Measurements from ENCODE around the gene XPC. TPM values are rescaled to one million over a fixed set of nuclear protein-coding genes. Genes with fewer than 3 reads are reported as not detected.

XPC gene
- total RNA-seq, 2 experiments from 2014 or later, result 22.7 to 38.6 TPM

- Histone ChIP-seq H3K4me3 (ENCODE audit: low read depth, low read length, poor library complexity, severe bottlenecking) (no peak overlapping the region), H3K79me2 (ENCODE audit: insufficient read depth, low read depth, low read length) (peaks cover 53% of the 10 kb centered on the region), H3K4me1 (ENCODE audit: insufficient read depth, low read length, poor library complexity, severe bottlenecking) (peaks cover 15% of the 10 kb centered on the region), H2AFZ (ENCODE audit: low read length) (no peak overlapping the region), H3K36me3 (ENCODE audit: insufficient read depth, low read length) (peaks cover 68% of the 10 kb centered on the region), H3K9me3 (ENCODE audit: low read length) (no peaks in the 10 kb centered on the region), H4K20me1 (ENCODE audit: insufficient read depth, low read length) (no peaks in the 10 kb centered on the region; the same call in 1 of the 2 replicates), H3K9me2 (ENCODE audit: insufficient read depth, low read length) (no peaks in the 10 kb centered on the region), H3K27ac (ENCODE audit: low read depth, low read length, poor library complexity, severe bottlenecking) (no peak overlapping the region), H3K4me2 (ENCODE audit: low read length) (no peak overlapping the region)
- no TSS peak for BruUV-seq (replicated peaks)
- ChIA-PET CTCF (ENCODE audit: unreplicated experiment) (no interaction called here), POLR2A (interaction anchor here (0.8 kb wide), 1 partner anchor 9 kb away, joined by 3 read pairs; no protein-coding TSS in a partner anchor)
- TF ChIP-seq, protein P1, sequence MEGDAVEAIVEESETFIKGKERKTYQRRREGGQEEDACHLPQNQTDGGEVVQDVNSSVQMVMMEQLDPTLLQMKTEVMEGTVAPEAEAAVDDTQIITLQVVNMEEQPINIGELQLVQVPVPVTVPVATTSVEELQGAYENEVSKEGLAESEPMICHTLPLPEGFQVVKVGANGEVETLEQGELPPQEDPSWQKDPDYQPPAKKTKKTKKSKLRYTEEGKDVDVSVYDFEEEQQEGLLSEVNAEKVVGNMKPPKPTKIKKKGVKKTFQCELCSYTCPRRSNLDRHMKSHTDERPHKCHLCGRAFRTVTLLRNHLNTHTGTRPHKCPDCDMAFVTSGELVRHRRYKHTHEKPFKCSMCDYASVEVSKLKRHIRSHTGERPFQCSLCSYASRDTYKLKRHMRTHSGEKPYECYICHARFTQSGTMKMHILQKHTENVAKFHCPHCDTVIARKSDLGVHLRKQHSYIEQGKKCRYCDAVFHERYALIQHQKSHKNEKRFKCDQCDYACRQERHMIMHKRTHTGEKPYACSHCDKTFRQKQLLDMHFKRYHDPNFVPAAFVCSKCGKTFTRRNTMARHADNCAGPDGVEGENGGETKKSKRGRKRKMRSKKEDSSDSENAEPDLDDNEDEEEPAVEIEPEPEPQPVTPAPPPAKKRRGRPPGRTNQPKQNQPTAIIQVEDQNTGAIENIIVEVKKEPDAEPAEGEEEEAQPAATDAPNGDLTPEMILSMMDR (conservative IDR thresholded peaks at IDR 0.05; ENCODE audit: low read length), result no peak
- no peak for TF ChIP-seq EZH2phosphoT487 (IDR thresholded peaks at IDR 0.05; ENCODE audit: borderline replicate concordance, low read depth, low read length)
- no peak for DNase-seq (ENCODE audit: low spot score)
- intact Hi-C loops (cut with micrococcal nuclease; ENCODE audit: unreplicated experiment), result no loop called here
Observed at GRCh38 chr3:14183015-14183577, 4.7 kb upstream of the XPC start.

- no peaks in the 10 kb centered on the region for H3K9me3 ChIP-seq (ENCODE audit: low read length)
- no peak overlapping the region for H3K27ac ChIP-seq (ENCODE audit: low read depth, low read length, poor library complexity, severe bottlenecking)
- CTCF ChIA-PET (ENCODE audit: unreplicated experiment), result no interaction called here
- TF ChIP-seq, protein P1 (conservative IDR thresholded peaks at IDR 0.05; ENCODE audit: low read length), result no peak
- no peak for TF ChIP-seq EZH2phosphoT487 (IDR thresholded peaks at IDR 0.05; ENCODE audit: borderline replicate concordance, low read depth, low read length)
- H3K4me1 ChIP-seq (ENCODE audit: insufficient read depth, low read length, poor library complexity, severe bottlenecking), result peaks cover 29% of the 10 kb centered on the region
- H3K4me3 ChIP-seq (ENCODE audit: low read depth, low read length, poor library complexity, severe bottlenecking), result no peak overlapping the region
- BruUV-seq (replicated peaks), result no TSS peak
- H3K36me3 ChIP-seq (ENCODE audit: insufficient read depth, low read length), result peaks cover 50% of the 10 kb centered on the region
- H3K79me2 ChIP-seq (ENCODE audit: insufficient read depth, low read depth, low read length), result peaks cover 68% of the 10 kb centered on the region
- H2AFZ ChIP-seq (ENCODE audit: low read length), result no peak overlapping the region
- no peaks in the 10 kb centered on the region for H3K9me2 ChIP-seq (ENCODE audit: insufficient read depth, low read length)
- H3K4me2 ChIP-seq (ENCODE audit: low read length), result no peak overlapping the region
- no peak for DNase-seq (ENCODE audit: low spot score)
- intact Hi-C loops (cut with micrococcal nuclease; ENCODE audit: unreplicated experiment), result no loop called here
- peaks cover 2% of the 10 kb centered on the region; the same call in 1 of the 2 replicates for H4K20me1 ChIP-seq (ENCODE audit: insufficient read depth, low read length)
- POLR2A ChIA-PET, result interaction anchor here (0.6 kb wide), 1 partner anchor 132 kb away, joined by 4 read pairs; no protein-coding TSS in a partner anchor
Observed at GRCh38 chr3:14181253-14181652, 2.9 kb upstream of the XPC start.

- no peak for DNase-seq (ENCODE audit: low spot score)
- ChIA-PET POLR2A (interaction anchor here (0.5 to 2.2 kb wide), 8 partner anchors 9 to 320 kb away, joined by 3 to 8 read pairs (median 4); no protein-coding TSS in a partner anchor), CTCF (ENCODE audit: unreplicated experiment) (interaction anchor here (0.6 to 1.2 kb wide), 2 partner anchors 24 to 57 kb away, joined by 3 read pairs; no protein-coding TSS in a partner anchor)
- H3K9me3 ChIP-seq (ENCODE audit: low read length), result no peaks in the 10 kb centered on the region
- peaks cover 35% of the 10 kb centered on the region for H3K36me3 ChIP-seq (ENCODE audit: insufficient read depth, low read length)
- H3K9me2 ChIP-seq (ENCODE audit: insufficient read depth, low read length), result no peaks in the 10 kb centered on the region
- intact Hi-C loops (cut with micrococcal nuclease; ENCODE audit: unreplicated experiment), result loop anchor here (5.0 kb wide), 1 partner anchor 768 kb away; the partner anchor contains the start of gene NR2C2
- H3K4me2 ChIP-seq (ENCODE audit: low read length), result peak overlapping the region; percentile 84
- H3K27ac ChIP-seq (ENCODE audit: low read depth, low read length, poor library complexity, severe bottlenecking), result no peak overlapping the region
- H3K4me1 ChIP-seq (ENCODE audit: insufficient read depth, low read length, poor library complexity, severe bottlenecking), result peaks cover 44% of the 10 kb centered on the region
- H3K4me3 ChIP-seq (ENCODE audit: low read depth, low read length, poor library complexity, severe bottlenecking), result peak overlapping the region; percentile 91
- TF ChIP-seq, protein P1 (conservative IDR thresholded peaks at IDR 0.05; ENCODE audit: low read length), result no peak
- TF ChIP-seq EZH2phosphoT487 (IDR thresholded peaks at IDR 0.05; ENCODE audit: borderline replicate concordance, low read depth, low read length), result no peak
- no peak overlapping the region for H2AFZ ChIP-seq (ENCODE audit: low read length)
- no TSS peak for BruUV-seq (replicated peaks)
- peaks cover 11% of the 10 kb centered on the region for H4K20me1 ChIP-seq (ENCODE audit: insufficient read depth, low read length)
- H3K79me2 ChIP-seq (ENCODE audit: insufficient read depth, low read depth, low read length), result peaks cover 83% of the 10 kb centered on the region
Observed at GRCh38 chr3:14179795-14180194, 1.4 kb upstream of the XPC start.

All from OCI-LY7 (cell line).